Hepatocyte (in vitro differentiated cells): ENCODE measurements around the gene TSPYL1. TPM values are rescaled to one million over a fixed set of nuclear protein-coding genes. Genes with fewer than 3 reads are reported as not detected.

Experiments used
- DNase-seq: peaks from one replicate; pipeline ENCODE4 v3.0.0-alpha.2; 2016; ENCODE audit warnings: low spot score
- H2AFZ ChIP-seq: fragments of 200-600 bp; sonication (generic); 2 replicates; pipeline ENCODE4 v1.6.0; 2016; ENCODE audit warnings: antibody characterized with exemption, mild to moderate bottlenecking
- H3K27ac ChIP-seq: fragments of 200-600 bp; sonication (generic); 2 replicates; pipeline ENCODE4 v1.5.1; 2016; ENCODE audit warnings: mild to moderate bottlenecking
- H3K27me3 ChIP-seq: fragments of 200-600 bp; sonication (generic); 2 replicates; pipeline ENCODE4 v1.6.1; 2016
- H3K36me3 ChIP-seq: fragments of 200-600 bp; sonication (generic); replicated peaks from 2 replicates; pipeline ENCODE4 v1.5.1; 2016; ENCODE audit warnings: low read depth; ENCODE audit not compliant: insufficient read depth
- H3K4me1 ChIP-seq: fragments of 200-600 bp; sonication (generic); 2 replicates; pipeline ENCODE4 v1.5.1; 2016; ENCODE audit warnings: mild to moderate bottlenecking, moderate library complexity; ENCODE audit not compliant: insufficient read depth
- H3K4me2 ChIP-seq: fragments of 200-600 bp; sonication (generic); 2 replicates; pipeline ENCODE4 v1.6.0; 2016
- H3K4me3 ChIP-seq: fragments of 200-600 bp; sonication (generic); 2 replicates; pipeline ENCODE4 v1.5.1; 2016; ENCODE audit warnings: mild to moderate bottlenecking
- H3K79me2 ChIP-seq: fragments of 200-600 bp; sonication (generic); 2 replicates; pipeline ENCODE4 v1.6.0; 2017; ENCODE audit warnings: mild to moderate bottlenecking
- H3K9me2 ChIP-seq: fragments of 200-600 bp; sonication (generic); replicated peaks from 2 replicates; pipeline ENCODE4 v1.6.0; 2017; ENCODE audit warnings: mild to moderate bottlenecking; ENCODE audit not compliant: insufficient read depth
- H3K9me3 ChIP-seq: fragments of 200-600 bp; sonication (generic); 2 replicates; pipeline ENCODE4 v1.5.1; 2016; ENCODE audit warnings: low read depth, mild to moderate bottlenecking
- H4K20me1 ChIP-seq: fragments of 200-600 bp; sonication (generic); 2 replicates; pipeline ENCODE4 v1.6.0; 2016; ENCODE audit warnings: mild to moderate bottlenecking; ENCODE audit not compliant: insufficient read depth, poor library complexity, severe bottlenecking
- EZH2 ChIP-seq: fragments of 200-600 bp; sonication (generic); IDR thresholded peaks from 2 replicates; pipeline ENCODE4 v1.6.1; 2016; ENCODE audit warnings: antibody characterized with exemption, mild to moderate bottlenecking, borderline replicate concordance
- EZH2phosphoT487 ChIP-seq: fragments of 200-600 bp; sonication (generic); IDR thresholded peaks from one replicate; pipeline ENCODE4 v1.6.1; 2018; ENCODE audit warnings: antibody characterized with exemption, mild to moderate bottlenecking, low read depth, moderate library complexity; ENCODE audit not compliant: unreplicated experiment, severe bottlenecking
- WGBS: methylation state at CpG from one replicate; pipeline ENCODE4 v1.1.6; 2016; ENCODE audit warnings: low lambda C conversion rate; ENCODE audit errors: missing lambda C conversion rate; 5-methylcytosine and 5-hydroxymethylcytosine counted together
- polyA plus RNA-seq: library from polyadenylated mRNA; unstranded; fragments of >200 nt; fragmentation: Nextera tagmentation; extraction: Ambion mirVana; gene quantifications from 2 replicates; pipeline ENCODE4 v1.2.1, GENCODE V29; 2016
- total RNA-seq: library from RNA; depleted of rRNA; stranded (reverse); fragments of >200 nt; gene quantifications from 2 replicates; pipeline ENCODE4 v1.2.3, GENCODE V29; 2014
- TF ChIP-seq, protein P1 (sequence below): fragments of 200-600 bp; sonication (generic); IDR thresholded peaks from 2 replicates; pipeline ENCODE4 v1.5.1; 2016; ENCODE audit warnings: antibody characterized with exemption, mild to moderate bottlenecking; ENCODE audit not compliant: poor library complexity

Gene TSPYL1
- total and polyA plus RNA-seq, 2 experiments from 2014 or later: 32.1 to 85.0 TPM

DNA sequence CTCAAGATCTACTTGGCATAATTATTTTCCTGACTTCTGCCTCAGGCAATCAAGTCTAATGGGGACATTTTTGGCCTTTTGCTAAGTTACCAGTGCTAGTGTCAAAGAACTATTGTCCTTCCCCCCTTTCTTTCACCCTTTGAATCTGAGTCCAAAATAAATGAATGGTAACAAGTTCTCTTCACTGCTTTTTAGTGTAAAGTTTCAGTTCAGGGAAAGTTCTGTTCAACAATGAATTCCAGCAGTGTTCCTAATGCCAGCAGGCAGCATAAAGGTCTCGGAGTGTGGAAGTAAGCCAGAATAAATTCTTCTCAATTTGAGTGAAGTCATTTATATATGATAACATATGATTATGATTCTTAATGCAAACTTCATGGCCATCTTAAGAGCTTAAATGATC is 20.8 kb upstream of the TSPYL1 start:
- Histone ChIP-seq H3K27me3 (no peaks in the 10 kb centered on the region), H3K4me3 (no peak overlapping the region), H3K79me2 (no peaks in the 10 kb centered on the region), H3K4me2 (no peak overlapping the region), H3K27ac (no peak overlapping the region), H3K36me3 (no peaks in the 10 kb centered on the region), H2AFZ (no peak overlapping the region), H3K9me2 (no peaks in the 10 kb centered on the region), H3K4me1 (peaks cover 10% of the 10 kb centered on the region), H4K20me1 (no peaks in the 10 kb centered on the region), H3K9me3 (no peaks in the 10 kb centered on the region)
- WGBS: 96% methylated on average over 1 of the region's 1 CpG
- TF ChIP-seq EZH2 (no peak), EZH2phosphoT487 (no peak)
- TF ChIP-seq, protein P1, sequence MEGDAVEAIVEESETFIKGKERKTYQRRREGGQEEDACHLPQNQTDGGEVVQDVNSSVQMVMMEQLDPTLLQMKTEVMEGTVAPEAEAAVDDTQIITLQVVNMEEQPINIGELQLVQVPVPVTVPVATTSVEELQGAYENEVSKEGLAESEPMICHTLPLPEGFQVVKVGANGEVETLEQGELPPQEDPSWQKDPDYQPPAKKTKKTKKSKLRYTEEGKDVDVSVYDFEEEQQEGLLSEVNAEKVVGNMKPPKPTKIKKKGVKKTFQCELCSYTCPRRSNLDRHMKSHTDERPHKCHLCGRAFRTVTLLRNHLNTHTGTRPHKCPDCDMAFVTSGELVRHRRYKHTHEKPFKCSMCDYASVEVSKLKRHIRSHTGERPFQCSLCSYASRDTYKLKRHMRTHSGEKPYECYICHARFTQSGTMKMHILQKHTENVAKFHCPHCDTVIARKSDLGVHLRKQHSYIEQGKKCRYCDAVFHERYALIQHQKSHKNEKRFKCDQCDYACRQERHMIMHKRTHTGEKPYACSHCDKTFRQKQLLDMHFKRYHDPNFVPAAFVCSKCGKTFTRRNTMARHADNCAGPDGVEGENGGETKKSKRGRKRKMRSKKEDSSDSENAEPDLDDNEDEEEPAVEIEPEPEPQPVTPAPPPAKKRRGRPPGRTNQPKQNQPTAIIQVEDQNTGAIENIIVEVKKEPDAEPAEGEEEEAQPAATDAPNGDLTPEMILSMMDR: no peak
- DNase-seq: no peak

DNA sequence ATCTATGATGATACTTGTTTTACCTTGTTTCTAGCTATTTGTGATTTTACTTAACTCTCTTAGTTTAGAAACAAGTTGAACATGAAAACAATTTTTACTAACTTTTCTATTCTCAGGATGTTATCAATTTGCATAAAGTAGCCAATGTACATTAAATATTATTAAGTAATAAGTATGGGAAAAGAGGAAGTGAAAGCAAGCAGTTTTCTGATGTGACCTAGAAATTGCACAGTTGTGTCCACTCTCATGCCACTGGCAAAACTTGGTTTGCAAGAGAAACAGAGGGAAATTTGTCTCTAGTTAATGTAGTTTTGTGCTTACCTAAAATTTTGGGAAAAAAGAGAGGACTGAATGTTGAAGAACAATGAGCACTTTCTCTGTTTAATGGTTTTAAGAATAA is 19.2 kb upstream of the TSPYL1 start:
- H3K4me1 ChIP-seq: no peaks in the 10 kb centered on the region
- no peaks in the 10 kb centered on the region for H3K79me2 ChIP-seq
- no peaks in the 10 kb centered on the region for H4K20me1 ChIP-seq
- no peaks in the 10 kb centered on the region for H3K36me3 ChIP-seq
- H2AFZ ChIP-seq: no peak overlapping the region
- no peak overlapping the region for H3K27ac ChIP-seq
- TF ChIP-seq, protein P1: no peak
- no peak for TF ChIP-seq EZH2phosphoT487
- TF ChIP-seq EZH2: no peak
- DNase-seq: no peak
- no peaks in the 10 kb centered on the region for H3K27me3 ChIP-seq
- no peaks in the 10 kb centered on the region for H3K9me3 ChIP-seq
- no peaks in the 10 kb centered on the region for H3K9me2 ChIP-seq
- H3K4me2 ChIP-seq: no peak overlapping the region
- no peak overlapping the region for H3K4me3 ChIP-seq

DNA sequence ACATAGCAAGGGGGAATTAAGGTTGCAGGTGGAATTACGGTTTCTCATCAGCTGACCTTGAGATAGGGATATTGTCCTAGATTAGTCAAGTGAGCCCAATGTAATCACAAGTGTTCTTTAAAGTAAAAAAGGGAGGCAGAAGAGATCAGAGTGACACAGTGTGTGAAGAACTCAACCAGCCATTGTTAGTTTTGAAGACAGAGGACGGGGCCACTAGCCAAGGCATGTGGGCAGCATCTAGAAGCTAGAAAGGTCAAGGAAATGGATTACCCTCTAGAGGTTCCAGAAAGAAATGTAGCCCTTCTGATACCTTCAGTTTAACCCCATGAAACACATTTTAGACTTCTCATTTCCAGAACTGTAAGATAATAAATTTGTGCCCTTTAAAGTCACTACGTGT is 18.5 kb upstream of the TSPYL1 start:
- Histone ChIP-seq H3K27ac (no peak overlapping the region), H3K4me2 (no peak overlapping the region), H3K4me3 (no peak overlapping the region), H2AFZ (no peak overlapping the region), H3K9me3 (no peaks in the 10 kb centered on the region), H3K36me3 (no peaks in the 10 kb centered on the region), H4K20me1 (no peaks in the 10 kb centered on the region), H3K4me1 (no peaks in the 10 kb centered on the region), H3K9me2 (no peaks in the 10 kb centered on the region), H3K27me3 (no peaks in the 10 kb centered on the region), H3K79me2 (no peaks in the 10 kb centered on the region)
- DNase-seq: no peak
- TF ChIP-seq EZH2phosphoT487: no peak
- no peak for TF ChIP-seq EZH2
- TF ChIP-seq, protein P1: no peak
- WGBS: 97% methylated on average over 3 of the region's 3 CpGs

DNA sequence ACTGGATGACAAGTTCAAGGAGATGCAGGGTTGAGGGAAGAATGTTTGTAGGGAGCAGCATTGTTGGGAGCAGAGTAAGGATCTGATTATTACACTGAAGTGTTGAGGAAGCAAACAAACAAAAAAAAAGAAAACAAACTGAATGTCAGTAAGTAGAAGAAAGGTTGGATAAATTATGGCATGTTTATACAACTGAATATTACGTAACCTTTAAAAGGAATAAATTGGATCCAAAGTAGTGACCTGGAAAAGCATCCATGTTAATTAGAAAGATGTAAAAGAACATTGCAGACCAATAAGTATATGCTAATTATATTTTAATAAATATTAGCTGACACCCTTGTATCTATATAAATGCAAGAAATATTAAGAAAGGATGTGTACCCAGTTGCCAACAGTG is 12.8 kb upstream of the TSPYL1 start:
- no peaks in the 10 kb centered on the region for H3K9me3 ChIP-seq

More for the DNA sequence above, 12.8 kb upstream of the TSPYL1 start:
- Histone ChIP-seq H3K27ac (no peak overlapping the region), H3K4me3 (no peak overlapping the region), H3K4me2 (no peak overlapping the region), H3K9me2 (no peaks in the 10 kb centered on the region), H4K20me1 (no peaks in the 10 kb centered on the region), H3K27me3 (no peaks in the 10 kb centered on the region), H3K36me3 (no peaks in the 10 kb centered on the region), H2AFZ (no peak overlapping the region), H3K79me2 (no peaks in the 10 kb centered on the region), H3K4me1 (no peaks in the 10 kb centered on the region)
- no peak for TF ChIP-seq EZH2phosphoT487
- no peak for TF ChIP-seq EZH2
- TF ChIP-seq, protein P1: no peak
- DNase-seq: no peak
- WGBS: 100% methylated on average over 1 of the region's 1 CpG
